Muscle of leg (tissue), 11 donors: Measurements from ENCODE around the gene TMC4. TPM values are rescaled to one million over a fixed set of nuclear protein-coding genes. Genes with fewer than 3 reads are reported as not detected.
"Not testable (repeated sequence)": the region's sequence is repeated elsewhere in the genome, so short reads cannot be mapped to it uniquely, and the experiment has no call there.

Source experiments
- DNase-seq: peaks from one replicate; pipeline ENCODE4 v3.0.0; 2013
- H3K27ac ChIP-seq: one replicate; pipeline ENCODE4 v1.5.1; 2013; ENCODE audit warnings: mild to moderate bottlenecking, low read length, control low read depth
- H3K27me3 ChIP-seq: one replicate; pipeline ENCODE4 v1.6.1; 2013; ENCODE audit warnings: low read length; ENCODE audit not compliant: control insufficient read depth, insufficient read depth
- H3K36me3 ChIP-seq: one replicate; pipeline ENCODE4 v1.6.1; 2013; ENCODE audit warnings: low read length; ENCODE audit not compliant: control insufficient read depth, insufficient read depth
- H3K4me1 ChIP-seq: one replicate; pipeline ENCODE4 v1.6.1; 2013; ENCODE audit warnings: low read length; ENCODE audit not compliant: control insufficient read depth, insufficient read depth
- H3K4me3 ChIP-seq: one replicate; pipeline ENCODE4 v1.5.1; 2013; ENCODE audit warnings: low read length, control low read depth
- H3K9me3 ChIP-seq: replicated peaks from 2 replicates; pipeline ENCODE4 v1.6.1; 2013; ENCODE audit warnings: low read depth, low read length; ENCODE audit not compliant: control insufficient read depth
- WGBS: methylation state at CpG from one replicate; pipeline ENCODE4 v1.1.5; 2013; ENCODE audit warnings: missing lambda C conversion rate; ENCODE audit not compliant: insufficient coverage; 5-methylcytosine and 5-hydroxymethylcytosine counted together
- polyA plus RNA-seq, 8 donors: library from polyadenylated mRNA; unstranded; fragments of 120-200 nt; gene quantifications; one replicate each; pipeline versions ENCODE4 v1.2.1 to v1.2.3, GENCODE V29; 2013; ENCODE audit warnings: inconsistent platforms in 1 of 8, low replicate concordance in 1 of 8; ENCODE audit not compliant: insufficient read length in 8 of 8, insufficient read depth in 1 of 8
- total RNA-seq: library from RNA; stranded (reverse); fragments of 120-200 nt; gene quantifications from one replicate; pipeline ENCODE4 v1.2.4, GENCODE V29; 2013

Gene TMC4
- total and polyA plus RNA-seq, 9 donors: 1.5 to 8.0 (median 3.5) TPM

DNA sequence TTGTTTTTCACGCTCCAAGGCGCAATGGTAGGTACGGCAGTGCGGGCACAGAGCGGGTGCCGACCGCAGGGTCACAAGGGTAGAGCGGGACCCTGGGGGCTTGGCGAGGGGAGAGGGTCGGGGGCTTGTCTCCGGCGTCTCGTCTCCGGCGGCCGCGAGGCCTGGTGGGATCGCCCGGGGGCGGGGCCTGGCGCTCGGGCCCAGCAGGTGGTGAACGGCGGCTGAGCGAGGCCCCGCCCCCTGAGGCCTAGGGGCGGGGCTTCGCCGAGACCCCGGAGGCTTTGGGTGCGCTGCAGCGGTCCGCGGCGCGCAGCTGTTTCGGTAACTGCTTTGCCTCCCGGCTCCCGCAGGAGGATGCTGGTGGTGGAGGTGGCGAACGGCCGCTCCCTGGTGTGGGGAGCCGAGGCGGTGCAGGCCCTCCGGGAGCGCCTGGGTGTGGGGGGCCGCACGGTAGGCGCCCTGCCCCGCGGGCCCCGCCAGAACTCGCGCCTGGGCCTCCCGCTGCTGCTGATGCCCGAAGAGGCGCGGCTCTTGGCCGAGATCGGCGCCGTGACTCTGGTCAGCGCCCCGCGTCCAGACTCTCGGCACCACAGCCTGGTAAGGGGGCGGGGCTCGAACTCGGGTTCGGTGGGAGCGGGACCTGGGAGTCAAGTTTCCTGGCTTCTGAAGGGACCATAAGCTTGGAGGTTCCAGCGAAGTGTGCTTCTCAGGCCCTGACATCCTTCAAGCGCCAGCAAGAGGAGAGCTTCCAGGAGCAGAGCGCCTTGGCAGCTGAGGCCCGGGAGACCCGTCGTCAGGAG is 18.3 kb upstream of the TMC4 start, which contains the start of gene TSEN34:
TSS of gene TSEN34 (plus strand) at position 298 of the 800 bp plus-strand sequence. CDS start at position 355, 57 bp downstream.
- peak; percentile 94 for DNase-seq
- Histone ChIP-seq H3K4me3 (peak within 1 kb of the TSS; percentile 76), H3K27me3 (no peaks in the 10 kb centered on the region), H3K9me3 (no peaks in the 10 kb centered on the region), H3K4me1 (peaks cover 21% of the 10 kb centered on the region), H3K36me3 (peaks cover 32% of the 10 kb centered on the region), H3K27ac (peak within 1 kb of the TSS; percentile 100)
- under 1% methylated on average over 71 of the region's 77 CpGs for WGBS

DNA sequence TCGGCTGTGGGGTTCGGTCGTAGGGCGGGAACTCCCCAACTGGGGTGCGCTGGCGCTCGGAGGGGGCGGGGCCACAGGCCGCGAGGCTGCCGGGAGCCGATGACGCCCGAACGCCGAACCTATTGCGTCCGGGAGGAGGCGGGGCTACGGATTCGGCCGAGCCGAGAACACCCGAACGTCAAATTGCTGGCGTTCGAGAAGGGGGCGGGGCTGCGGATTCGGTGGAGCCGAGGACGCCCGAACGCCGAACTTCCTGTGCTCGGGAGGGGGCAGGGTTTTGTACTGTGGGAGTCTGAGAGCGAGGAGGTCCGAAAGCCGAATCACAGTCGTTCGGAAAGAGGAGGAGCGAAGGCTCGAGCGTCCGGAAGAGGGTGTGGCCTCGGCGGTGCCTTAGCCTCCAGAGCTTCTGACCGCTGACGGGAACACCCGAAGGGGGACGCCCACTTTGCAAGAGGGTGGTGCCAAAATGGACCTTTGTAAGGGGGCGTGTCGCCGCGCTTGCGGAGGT is 17.6 kb upstream of the TMC4 start:
- H3K4me3 ChIP-seq: peak overlapping the region; percentile 76
- DNase-seq: peak; percentile 100
- peaks cover 32% of the 10 kb centered on the region for H3K36me3 ChIP-seq
- no peaks in the 10 kb centered on the region for H3K9me3 ChIP-seq
- peak overlapping the region; percentile 100 for H3K27ac ChIP-seq
- WGBS: under 1% methylated on average over 55 of the region's 56 CpGs
- no peaks in the 10 kb centered on the region for H3K27me3 ChIP-seq
- H3K4me1 ChIP-seq: peaks cover 21% of the 10 kb centered on the region

DNA sequence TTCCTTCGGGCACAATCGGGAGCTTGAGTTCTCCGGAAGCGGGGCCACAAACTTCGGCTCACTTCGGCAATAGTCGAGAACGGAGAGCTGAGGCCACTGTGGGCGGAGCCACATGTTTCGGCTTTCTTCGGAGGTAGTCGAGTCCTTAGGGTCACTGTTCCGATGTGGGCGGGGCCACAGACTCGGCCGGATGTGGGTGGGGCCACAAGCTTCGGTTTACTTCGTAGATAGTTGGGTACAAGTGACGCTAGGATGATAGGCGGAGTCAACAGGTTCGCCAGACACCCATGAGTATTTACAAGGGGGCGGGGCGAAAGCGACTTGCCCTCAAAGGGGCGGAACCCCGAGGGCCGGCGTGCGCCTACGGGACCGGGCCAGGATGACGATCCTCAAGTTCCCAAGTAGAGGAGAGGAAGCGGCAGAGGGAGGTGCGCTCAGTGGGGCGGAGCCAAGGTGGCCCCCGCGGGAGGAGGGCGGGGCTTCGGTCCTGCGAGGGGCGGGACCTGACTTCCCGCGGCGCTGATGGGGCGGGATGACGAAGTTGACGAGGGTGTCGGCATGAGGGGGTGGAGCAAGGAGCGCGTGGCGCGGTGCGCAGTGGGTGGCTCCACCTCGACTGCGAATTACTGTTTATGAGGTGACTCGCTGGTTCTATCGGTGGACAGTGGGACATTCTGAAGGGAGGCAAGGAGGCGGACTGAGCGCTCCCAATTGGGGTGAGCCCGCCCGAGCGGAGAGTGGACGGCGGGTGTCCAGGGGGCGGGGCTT is 17.0 kb upstream of the TMC4 start:
- peak overlapping the region; percentile 100 for H3K27ac ChIP-seq
- peaks cover 21% of the 10 kb centered on the region for H3K4me1 ChIP-seq
- peak overlapping the region; percentile 76 for H3K4me3 ChIP-seq
- WGBS: under 1% methylated on average over 65 of the region's 65 CpGs
- H3K9me3 ChIP-seq: no peaks in the 10 kb centered on the region
- DNase-seq: peak; percentile 100
- H3K36me3 ChIP-seq: peaks cover 29% of the 10 kb centered on the region
- no peaks in the 10 kb centered on the region for H3K27me3 ChIP-seq

DNA sequence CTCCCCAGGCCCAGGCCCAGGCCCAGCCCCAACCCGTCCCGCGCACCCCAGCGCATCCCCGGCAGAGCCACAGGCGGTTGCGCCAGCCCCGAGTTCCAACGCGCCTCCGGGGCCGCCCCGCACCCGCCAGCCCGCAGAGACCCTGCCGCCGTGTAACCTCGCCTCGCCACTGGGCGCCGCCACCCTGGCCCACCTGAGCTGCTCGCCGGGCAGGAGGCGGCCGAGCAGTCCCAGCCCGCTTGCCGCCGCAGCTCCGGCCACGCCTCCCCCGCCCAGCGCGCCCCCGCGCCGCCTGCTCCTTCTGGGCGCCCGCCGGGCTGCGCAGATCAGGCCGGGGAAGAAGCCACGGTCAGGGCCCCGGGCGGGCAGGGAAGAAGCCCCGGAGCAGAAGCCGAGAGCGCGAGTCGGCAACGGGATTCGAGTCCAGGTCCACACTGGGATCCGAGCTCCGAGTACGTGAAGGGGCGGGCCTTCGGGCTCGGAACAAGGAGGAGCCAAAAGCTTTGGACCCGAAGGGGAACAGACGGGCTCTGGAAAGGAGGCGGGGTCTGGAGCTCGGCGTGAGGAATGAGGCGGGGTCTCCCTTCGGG is 16.3 kb upstream of the TMC4 start, which contains the start of gene MBOAT7:
TSS of gene MBOAT7 (minus strand) at position 436 of the 590 bp plus-strand sequence. CDS start 1,072 bp downstream, outside the sequence.
- peak within 1 kb of the TSS; percentile 76 for H3K4me3 ChIP-seq
- WGBS: under 1% methylated on average over 64 of the region's 64 CpGs
- H3K27ac ChIP-seq: peak within 1 kb of the TSS; percentile 100
- H3K4me1 ChIP-seq: peaks cover 21% of the 10 kb centered on the region
- H3K9me3 ChIP-seq: no peaks in the 10 kb centered on the region
- peaks cover 28% of the 10 kb centered on the region for H3K36me3 ChIP-seq
- DNase-seq: no peak
- no peaks in the 10 kb centered on the region for H3K27me3 ChIP-seq

DNA sequence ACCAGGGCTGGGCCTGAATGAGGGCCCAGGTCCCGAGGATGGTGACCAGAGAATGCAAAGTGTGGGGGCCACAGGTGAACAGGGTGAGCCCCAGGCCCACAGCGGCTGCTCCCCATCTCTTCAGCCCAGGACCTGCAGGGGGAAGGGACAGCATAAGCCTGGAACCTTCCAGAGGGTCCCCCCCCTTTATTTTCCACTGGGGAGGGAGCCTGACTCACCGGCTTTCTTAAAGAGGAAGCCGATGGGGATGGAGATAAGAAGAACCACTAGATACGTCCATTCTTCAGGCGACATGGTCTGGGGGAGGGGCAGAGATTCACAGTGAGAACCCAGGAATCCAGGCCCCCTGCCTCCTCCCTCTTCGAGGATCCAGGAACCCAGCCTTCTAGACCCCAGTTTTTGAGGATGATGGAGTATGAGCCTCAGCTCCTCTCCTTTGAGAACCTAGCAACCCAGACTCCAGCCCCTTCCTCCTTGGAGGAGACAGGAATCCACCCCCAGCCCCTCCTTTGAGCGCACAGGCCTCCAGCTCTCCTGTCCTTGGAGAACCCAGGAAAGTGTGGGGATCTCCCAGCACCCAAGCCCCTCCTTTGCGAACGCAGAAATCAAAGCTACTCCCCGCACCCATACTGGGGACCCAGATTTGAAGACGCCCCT is 15.4 kb upstream of the TMC4 start:
- peak overlapping the region; percentile 100 for H3K27ac ChIP-seq
- DNase-seq: peak; percentile 50
- no peaks in the 10 kb centered on the region for H3K27me3 ChIP-seq
- H3K9me3 ChIP-seq: no peaks in the 10 kb centered on the region
- WGBS: 2% methylated on average over 5 of the region's 12 CpGs
- H3K36me3 ChIP-seq: peaks cover 29% of the 10 kb centered on the region
- H3K4me1 ChIP-seq: peaks cover 21% of the 10 kb centered on the region
- H3K4me3 ChIP-seq: peak overlapping the region; percentile 58

DNA sequence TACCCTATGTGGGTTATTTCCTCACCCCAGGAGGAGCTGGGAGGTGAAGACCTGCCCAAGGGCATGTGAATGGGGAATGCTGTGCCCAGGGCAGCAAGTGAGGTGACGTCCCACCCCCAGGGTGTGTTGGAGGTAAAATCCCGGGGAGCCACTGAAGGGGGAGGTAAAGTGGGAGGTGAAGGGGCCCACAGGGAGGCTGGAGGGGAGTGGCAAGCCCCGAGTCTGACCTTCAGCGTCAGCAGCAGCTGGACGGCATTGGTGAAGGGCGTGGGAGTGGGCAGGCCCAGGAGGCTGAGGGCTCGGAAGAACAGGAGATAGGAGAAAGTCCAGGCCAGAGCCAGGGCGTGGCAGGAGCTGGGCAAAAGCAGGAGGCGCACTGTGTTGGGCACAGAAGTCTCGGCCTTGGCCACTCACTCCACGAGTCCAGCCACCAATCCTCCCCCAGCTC is 14.0 kb upstream of the TMC4 start:
- H3K4me1 ChIP-seq: peaks cover 16% of the 10 kb centered on the region
- H3K9me3 ChIP-seq: no peaks in the 10 kb centered on the region
- no peak for DNase-seq
- H3K27ac ChIP-seq: no peak overlapping the region
- 79% methylated on average over 7 of the region's 11 CpGs for WGBS
- no peak overlapping the region for H3K4me3 ChIP-seq
- H3K36me3 ChIP-seq: peaks cover 21% of the 10 kb centered on the region
- no peaks in the 10 kb centered on the region for H3K27me3 ChIP-seq

DNA sequence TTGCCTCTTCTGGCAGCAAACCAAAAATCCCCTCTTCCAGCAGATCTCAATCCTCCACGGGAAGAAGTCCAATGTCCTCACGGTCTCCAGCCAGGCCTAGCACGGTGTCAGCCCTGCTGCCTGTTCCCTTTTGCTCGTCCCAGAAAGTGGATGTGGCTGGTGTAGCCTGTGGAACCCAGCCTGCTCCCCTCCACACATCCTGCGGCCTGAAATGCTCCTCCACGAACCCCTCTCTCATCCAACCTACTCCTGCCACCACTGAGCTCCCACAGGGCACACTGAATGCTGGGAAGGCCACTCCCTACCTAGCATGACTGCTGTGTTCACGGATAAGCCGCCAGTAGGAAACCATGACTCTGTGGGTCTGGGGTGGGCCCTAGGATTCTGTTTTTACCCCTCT is 13.4 kb upstream of the TMC4 start:
- 89% methylated on average over 3 of the region's 8 CpGs for WGBS
- peaks cover 10% of the 10 kb centered on the region for H3K4me1 ChIP-seq
- H3K27me3 ChIP-seq: no peaks in the 10 kb centered on the region
- H3K27ac ChIP-seq: no peak overlapping the region
- H3K9me3 ChIP-seq: no peaks in the 10 kb centered on the region
- no peak overlapping the region for H3K4me3 ChIP-seq
- peaks cover 21% of the 10 kb centered on the region for H3K36me3 ChIP-seq
- no peak for DNase-seq

DNA sequence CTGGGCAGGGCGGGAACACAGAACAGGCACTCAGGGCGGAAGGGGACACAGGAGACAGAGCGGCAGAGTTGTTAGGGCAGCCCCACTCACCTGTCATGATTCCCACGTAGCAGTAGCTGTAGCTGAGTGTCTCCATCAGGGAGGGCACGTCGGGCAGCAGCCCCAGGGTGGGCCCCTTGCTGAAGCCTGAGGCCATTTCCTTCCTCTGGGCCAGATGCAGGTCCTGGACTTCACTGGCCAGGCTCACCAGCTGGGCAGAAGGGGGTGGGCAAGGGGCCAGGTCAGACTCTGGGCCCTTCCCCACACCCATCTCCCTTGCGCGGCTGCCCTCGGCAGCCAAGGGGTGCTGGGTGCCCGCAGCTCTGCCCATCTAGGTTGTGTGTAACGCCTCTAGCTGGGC is 10.5 kb upstream of the TMC4 start:
- no peak for DNase-seq
- Histone ChIP-seq H3K27ac (no peak overlapping the region), H3K4me3 (no peak overlapping the region), H3K36me3 (peaks cover 38% of the 10 kb centered on the region), H3K4me1 (peaks cover 20% of the 10 kb centered on the region), H3K9me3 (no peaks in the 10 kb centered on the region), H3K27me3 (no peaks in the 10 kb centered on the region)
- WGBS: 87% methylated on average over 9 of the region's 11 CpGs

DNA sequence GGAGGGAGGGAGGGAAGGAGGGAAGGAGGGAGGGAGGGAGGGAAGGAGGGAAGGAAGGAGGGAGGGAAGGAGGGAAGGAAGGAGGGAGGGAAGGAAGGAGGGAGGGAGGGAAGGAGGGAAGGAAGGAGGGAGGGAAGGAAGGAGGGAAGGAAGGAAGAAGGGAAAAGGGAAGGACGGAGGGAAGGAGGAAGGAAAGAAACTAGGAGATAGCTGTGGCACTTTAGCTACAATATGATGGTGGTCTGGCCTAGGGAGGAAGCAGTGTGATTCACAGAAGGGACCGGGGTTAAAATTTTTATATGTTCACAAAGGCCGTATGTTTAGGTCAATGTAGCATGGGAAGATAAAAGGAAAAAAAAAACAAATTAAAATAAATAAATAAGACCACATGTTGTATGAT is 8.9 kb upstream of the TMC4 start:
- not testable (repeated sequence) for H3K9me3 ChIP-seq, H3K27me3 ChIP-seq, H3K4me3 ChIP-seq, H3K27ac ChIP-seq, DNase-seq
- Histone ChIP-seq H3K4me1 (peaks cover 15% of the 10 kb centered on the region), H3K36me3 (peaks cover 32% of the 10 kb centered on the region)
- WGBS: 88% methylated on average over 1 of the region's 3 CpGs
